D721Med (cell line): Measurements from ENCODE around the gene ANKK1.

Source experiments
- DNase-seq: peaks from one replicate; pipeline ENCODE4 v3.0.0; 2011; ENCODE audit warnings: low spot score; ENCODE audit not compliant: insufficient read length
- FAIRE-seq: peaks from 2 replicates; lab custom pipeline; 2011; peaks lifted over from hg19 to GRCh38; lab: Jason Lieb, UNC
- TF ChIP-seq, protein P1 (sequence below): IDR thresholded peaks from 2 replicates; pipeline ENCODE4 v1.5.1; 2012; ENCODE audit warnings: mild to moderate bottlenecking, control low read depth; ENCODE audit not compliant: insufficient read depth; ENCODE audit errors: missing control alignments

ANKK1 gene

DNA sequence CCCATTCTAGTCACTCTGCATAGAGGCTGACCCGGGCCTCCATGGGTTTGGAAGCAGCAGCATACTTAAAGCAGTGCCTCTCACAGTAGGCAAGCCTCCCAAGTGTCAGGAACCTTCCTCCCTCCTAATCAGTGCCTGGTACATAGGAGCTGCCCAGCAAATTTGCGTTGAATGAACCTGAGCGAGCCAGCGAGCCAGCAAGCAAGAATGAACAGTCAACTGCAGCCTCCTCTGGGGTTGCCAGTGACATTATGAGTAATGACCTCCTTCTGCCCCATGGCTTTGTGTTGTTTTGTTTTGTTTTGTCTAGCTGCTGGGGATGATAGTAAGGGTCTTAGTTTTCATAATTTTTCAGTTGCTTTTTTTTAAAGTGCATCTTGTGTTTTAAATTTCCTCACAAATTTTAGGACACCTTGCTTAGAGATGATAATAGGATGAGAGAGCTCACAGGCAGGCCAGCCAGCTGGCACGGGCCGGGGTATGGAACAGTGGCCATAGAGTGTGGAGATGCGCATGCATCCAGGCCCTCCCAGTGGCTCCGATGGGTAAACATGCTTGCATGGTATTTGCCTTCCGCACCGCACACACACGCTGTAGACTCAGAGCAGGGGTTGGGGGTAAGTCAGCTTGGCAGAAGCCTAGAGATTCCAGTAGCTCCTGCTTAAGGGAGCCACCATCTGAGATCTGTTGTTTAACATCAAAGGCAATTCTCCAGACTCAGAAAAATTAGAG is 37.1 kb upstream of the ANKK1 start:
- TF ChIP-seq, protein P1, sequence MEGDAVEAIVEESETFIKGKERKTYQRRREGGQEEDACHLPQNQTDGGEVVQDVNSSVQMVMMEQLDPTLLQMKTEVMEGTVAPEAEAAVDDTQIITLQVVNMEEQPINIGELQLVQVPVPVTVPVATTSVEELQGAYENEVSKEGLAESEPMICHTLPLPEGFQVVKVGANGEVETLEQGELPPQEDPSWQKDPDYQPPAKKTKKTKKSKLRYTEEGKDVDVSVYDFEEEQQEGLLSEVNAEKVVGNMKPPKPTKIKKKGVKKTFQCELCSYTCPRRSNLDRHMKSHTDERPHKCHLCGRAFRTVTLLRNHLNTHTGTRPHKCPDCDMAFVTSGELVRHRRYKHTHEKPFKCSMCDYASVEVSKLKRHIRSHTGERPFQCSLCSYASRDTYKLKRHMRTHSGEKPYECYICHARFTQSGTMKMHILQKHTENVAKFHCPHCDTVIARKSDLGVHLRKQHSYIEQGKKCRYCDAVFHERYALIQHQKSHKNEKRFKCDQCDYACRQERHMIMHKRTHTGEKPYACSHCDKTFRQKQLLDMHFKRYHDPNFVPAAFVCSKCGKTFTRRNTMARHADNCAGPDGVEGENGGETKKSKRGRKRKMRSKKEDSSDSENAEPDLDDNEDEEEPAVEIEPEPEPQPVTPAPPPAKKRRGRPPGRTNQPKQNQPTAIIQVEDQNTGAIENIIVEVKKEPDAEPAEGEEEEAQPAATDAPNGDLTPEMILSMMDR, result no peak
- no peak for FAIRE-seq

DNA sequence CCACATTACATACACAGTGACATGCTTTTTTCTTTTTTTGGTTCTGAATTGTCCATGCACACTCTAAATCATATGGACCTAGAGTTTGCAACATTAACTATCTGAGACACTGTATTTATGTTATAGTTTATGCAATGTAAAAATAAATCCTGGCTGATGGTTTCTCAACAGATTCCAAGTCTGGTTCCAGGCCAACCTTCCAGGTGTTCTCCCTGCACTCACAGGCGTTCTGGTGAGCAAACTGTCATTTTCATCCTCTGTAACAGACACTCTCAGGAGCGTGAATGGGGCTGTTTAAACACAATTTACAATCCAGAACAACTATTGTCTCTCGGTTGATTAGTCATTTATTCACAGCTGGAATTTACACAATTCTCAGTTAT is 36.5 kb upstream of the ANKK1 start:
- DNase-seq (no peak), FAIRE-seq (no peak)
- TF ChIP-seq, protein P1, result no peak

More for the DNA sequence above, 37.1 kb upstream of the ANKK1 start:
- no peak for DNase-seq

DNA sequence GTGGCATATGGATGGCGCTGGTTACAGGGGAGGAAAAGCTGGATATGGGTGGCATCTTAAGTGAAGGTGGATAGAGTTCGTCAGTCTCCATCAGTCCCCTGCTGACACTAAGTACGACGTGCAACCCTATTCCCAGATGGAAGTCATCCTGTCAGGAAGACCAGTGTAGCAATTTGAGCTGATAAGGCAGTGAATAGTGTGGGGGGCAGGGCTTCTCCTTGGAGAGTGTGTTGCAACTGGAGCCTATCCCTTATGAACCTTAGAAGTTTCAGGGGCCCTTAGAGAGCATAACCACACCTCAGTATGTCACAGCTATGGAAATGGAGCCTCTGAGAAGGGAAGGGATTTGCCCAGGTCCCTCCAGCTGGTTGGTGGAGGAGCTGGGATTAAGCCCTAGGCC is 36.1 kb upstream of the ANKK1 start:
- FAIRE-seq (no peak), DNase-seq (no peak)
- TF ChIP-seq, protein P1, result no peak

DNA sequence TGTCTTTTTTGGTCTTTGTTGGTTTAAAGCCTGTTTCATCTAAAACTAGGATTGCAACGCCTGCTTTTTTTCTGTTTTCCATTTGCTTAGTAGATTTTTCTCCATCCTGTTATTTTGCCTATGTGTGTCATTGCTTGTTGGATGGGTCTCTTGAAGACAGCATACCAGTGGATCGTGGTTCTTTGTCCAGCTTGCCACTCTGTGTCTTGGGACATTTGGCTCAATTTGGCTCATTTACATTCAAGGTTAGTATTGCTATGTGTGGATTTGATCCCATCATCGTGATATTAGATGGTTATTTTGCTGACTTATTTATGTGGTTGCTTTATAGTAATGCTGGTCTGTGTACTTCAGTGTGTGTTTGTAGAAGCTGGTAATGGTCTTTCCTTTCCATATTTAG is 31.4 kb upstream of the ANKK1 start:
- DNase-seq (no peak), FAIRE-seq (no peak)
- TF ChIP-seq, protein P1, result no peak

DNA sequence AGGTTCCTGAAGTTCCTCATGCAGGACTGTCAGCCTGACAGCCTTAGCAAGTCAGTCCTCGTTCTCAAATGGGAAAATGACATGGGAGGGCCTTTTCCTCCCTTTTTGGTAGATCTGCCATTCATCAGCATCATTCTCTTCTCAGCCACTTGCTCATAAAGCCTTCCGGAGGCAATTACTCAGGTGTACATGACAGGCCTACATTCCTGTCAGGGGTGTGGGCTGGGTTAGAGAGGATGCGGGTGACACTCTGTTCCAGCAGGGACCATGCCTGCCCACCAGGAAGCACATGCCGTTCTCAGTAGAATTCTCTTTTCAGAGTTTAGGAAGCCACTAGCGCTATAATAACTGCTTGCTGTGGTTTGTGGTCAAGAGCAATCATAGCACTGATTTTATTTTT is 24.2 kb upstream of the ANKK1 start:
- FAIRE-seq (no peak), DNase-seq (no peak)
- TF ChIP-seq, protein P1, result no peak

DNA sequence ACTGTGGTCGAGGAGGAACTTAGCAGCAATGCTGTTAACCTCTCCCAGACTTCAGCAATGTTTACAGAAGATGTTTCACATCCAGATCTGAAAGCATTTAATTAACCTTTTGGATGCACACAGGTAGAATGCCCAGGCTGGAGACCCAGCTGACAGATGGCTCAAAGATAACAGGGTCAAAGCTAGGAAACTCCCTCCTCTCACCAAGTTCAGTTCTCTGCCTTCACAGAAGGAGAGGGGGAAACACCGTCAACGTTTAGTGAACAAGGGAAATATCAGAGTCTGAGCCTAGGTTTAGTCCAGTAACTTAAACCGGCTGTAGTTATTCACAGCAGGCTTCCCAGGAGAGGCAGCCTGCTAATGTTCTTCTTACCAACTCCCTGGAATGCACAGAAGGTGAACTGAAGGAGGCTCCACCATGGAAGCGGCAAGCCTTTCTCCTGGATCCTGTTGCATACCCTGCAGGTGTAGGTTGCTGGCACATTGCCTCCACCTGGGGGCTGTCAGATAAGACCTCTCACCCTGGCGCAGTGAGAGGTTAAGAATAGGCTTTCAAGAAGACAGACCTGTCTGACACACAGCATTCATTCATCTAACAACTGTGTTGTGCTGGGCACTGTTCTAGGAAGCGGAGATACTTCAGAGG is 23.5 kb upstream of the ANKK1 start:
- no peak for FAIRE-seq
- DNase-seq, result no peak
- TF ChIP-seq, protein P1, result no peak

DNA sequence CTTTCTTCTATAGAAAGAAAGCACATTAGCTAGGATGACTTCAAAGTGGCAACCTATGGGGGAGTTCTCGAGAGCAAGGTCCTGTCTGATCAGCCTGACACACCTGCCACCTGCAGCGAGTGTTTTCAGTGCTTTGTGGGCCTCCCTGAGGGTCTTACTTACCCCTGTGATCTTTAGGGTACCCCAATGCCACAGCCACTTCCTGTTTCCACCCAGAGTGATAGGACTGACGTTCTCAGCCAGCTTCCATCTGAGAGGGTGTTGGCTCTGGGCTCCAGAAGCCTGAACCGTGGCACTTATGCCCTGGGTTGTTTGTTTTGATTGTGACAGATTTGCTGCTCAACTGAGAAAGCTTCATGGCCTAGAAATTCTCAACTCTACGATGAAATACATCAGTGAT is 21.7 kb upstream of the ANKK1 start:
- TF ChIP-seq, protein P1, result no peak
- FAIRE-seq (no peak), DNase-seq (no peak)
